Uterus (tissue), 2 donors: Measurements from ENCODE around the gene YAE1.

Experiments used
- CTCF ChIP-seq, 4 experiments: fragments of 200-600 bp in 2 of 4; fragments of 450-650 bp in 2 of 4; sonication (generic) in 2 of 4; IDR thresholded peaks; one replicate each; pipeline ENCODE4 v1.5.1; 2016 to 2019; ENCODE audit warnings: antibody characterized with exemption in 4 of 4, mild to moderate bottlenecking in 2 of 4, moderate library complexity in 1 of 4
- POLR2A ChIP-seq, 2 donors: fragments of 450-650 bp; IDR thresholded peaks; one replicate each; pipeline ENCODE4 v1.6.1; 2016; ENCODE audit warnings: antibody characterized with exemption in 2 of 2, mild to moderate bottlenecking in 1 of 2, moderate library complexity in 1 of 2

GRCh38 chr7:39607865-39608264 is 41.7 kb downstream of the YAE1 start:
- TF ChIP-seq CTCF (IDR thresholded peaks at IDR 0.05) (no peak), POLR2A (IDR thresholded peaks at IDR 0.05) (no peak)
